LNCAP (cell line): ENCODE measurements around the gene TNRC6C.

ENCODE experiments used
- CTCF ChIP-seq: fragments of 450-650 bp; IDR thresholded peaks from 2 replicates; pipeline ENCODE4 v1.5.1; 2017; ENCODE audit warnings: mild to moderate bottlenecking

The TNRC6C gene

GRCh38 chr17:78111016-78111726 lies 152.7 kb downstream of the TNRC6C start:
- no peak for TF ChIP-seq CTCF

- TF ChIP-seq CTCF, result no peak
Measured at GRCh38 chr17:78111727-78112517, 153.4 kb downstream of the TNRC6C start.

GRCh38 chr17:78112518-78113471 lies 154.3 kb downstream of the TNRC6C start:
- TF ChIP-seq CTCF, result peak; percentile 98

GRCh38 chr17:78113804-78114785 lies 155.6 kb downstream of the TNRC6C start:
- no peak for TF ChIP-seq CTCF

- TF ChIP-seq CTCF, result no peak
Measured at GRCh38 chr17:78114831-78115723, 156.6 kb downstream of the TNRC6C start.

- no peak for TF ChIP-seq CTCF
Measured at GRCh38 chr17:78116411-78116810, 157.9 kb downstream of the TNRC6C start.
